Fibroblast of the aortic adventitia (primary cell): ENCODE data around the gene SYT17. TPM values are rescaled to one million over a fixed set of nuclear protein-coding genes. Genes with fewer than 3 reads are reported as not detected.

Experiments used
- DNase-seq: peaks from one replicate; pipeline ENCODE4 v3.0.0-alpha.2; 2010; ENCODE audit warnings: low read depth
- H3K4me3 ChIP-seq: 2 replicates; pipeline ENCODE4 v1.5.1; 2011; ENCODE audit warnings: low read depth, mild to moderate bottlenecking, control low read depth, low read length, moderate library complexity
- total RNA-seq: library from RNA; depleted of rRNA; stranded (reverse); fragments of >200 nt; gene quantifications from 2 replicates; pipeline ENCODE4 v1.2.3, GENCODE V29; 2012; ENCODE audit warnings: low replicate concordance
- TF ChIP-seq, protein P1 (sequence below): IDR thresholded peaks from 2 replicates; pipeline ENCODE4 v1.5.1; 2011; ENCODE audit warnings: mild to moderate bottlenecking, low read length, control low read depth, inconsistent platforms; ENCODE audit not compliant: insufficient read depth

SYT17 gene
- total RNA-seq, 1 donor, result under 0.01 TPM

DNA sequence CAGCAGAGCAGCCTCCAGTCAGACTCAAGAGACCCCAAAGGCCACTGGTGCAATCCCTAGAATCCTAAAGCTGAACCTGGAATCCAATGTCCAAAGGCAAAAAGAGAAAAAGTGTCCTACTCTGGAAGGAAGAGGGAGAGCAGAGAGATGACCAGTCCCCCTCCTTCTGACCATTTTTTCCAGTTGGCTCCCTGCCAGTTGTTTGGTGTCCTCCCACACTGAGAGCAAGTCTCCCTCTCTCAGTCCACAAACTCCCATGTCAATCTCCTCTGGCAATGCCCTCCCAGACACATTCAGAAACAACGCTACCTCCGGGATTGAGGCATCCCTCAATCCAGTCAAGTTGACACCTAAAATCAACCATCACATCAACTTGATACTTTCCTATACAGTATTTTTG, 113.2 kb downstream of the SYT17 start:
- no peak overlapping the region for H3K4me3 ChIP-seq
- DNase-seq, result no peak
- TF ChIP-seq, protein P1, sequence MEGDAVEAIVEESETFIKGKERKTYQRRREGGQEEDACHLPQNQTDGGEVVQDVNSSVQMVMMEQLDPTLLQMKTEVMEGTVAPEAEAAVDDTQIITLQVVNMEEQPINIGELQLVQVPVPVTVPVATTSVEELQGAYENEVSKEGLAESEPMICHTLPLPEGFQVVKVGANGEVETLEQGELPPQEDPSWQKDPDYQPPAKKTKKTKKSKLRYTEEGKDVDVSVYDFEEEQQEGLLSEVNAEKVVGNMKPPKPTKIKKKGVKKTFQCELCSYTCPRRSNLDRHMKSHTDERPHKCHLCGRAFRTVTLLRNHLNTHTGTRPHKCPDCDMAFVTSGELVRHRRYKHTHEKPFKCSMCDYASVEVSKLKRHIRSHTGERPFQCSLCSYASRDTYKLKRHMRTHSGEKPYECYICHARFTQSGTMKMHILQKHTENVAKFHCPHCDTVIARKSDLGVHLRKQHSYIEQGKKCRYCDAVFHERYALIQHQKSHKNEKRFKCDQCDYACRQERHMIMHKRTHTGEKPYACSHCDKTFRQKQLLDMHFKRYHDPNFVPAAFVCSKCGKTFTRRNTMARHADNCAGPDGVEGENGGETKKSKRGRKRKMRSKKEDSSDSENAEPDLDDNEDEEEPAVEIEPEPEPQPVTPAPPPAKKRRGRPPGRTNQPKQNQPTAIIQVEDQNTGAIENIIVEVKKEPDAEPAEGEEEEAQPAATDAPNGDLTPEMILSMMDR, result no peak

DNA sequence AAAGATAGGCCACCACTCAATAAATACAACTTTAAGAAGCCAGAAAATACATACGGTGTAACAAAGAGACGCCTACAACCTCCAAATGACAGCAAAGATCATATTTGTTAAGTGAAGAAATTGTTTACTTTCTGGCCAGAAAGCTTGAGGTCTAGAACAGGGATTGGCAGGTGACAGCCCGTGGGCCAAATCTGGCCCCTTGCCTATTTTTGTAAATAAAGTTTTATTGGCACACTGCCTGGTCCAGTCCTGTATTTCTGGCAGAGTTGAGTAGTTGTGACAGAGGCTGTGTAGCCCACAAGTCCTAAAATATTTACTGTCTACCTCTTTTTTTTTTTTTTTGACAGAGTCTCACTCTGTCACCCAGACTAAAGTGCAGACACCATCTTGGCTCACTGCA, 114.1 kb downstream of the SYT17 start:
- DNase-seq, result no peak
- TF ChIP-seq, protein P1, result no peak
- H3K4me3 ChIP-seq, result no peak overlapping the region

- TF ChIP-seq, protein P1, result no peak
- no peak for DNase-seq
- no peak overlapping the region for H3K4me3 ChIP-seq
Observed at GRCh38 chr16:19283637-19284036, 115.6 kb downstream of the SYT17 start.

DNA sequence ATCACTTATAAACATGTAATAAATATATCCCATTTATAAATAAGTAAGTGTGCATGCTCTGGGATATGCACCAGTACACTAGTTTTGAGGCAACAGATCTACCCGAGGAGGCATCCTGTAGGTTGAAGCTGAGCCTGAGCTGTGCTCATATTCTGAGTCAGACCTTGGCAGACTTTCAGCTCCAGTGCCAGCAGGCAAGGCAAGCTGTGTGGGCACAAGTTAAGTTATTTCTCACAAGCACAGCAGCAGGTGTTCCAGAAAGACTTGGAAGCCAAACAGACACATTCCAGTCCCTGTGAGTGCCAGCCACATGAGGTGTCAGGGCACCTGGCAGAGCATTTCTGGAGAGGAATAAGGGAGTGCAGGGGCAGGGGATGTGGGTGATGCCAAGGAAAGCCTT, 116.2 kb downstream of the SYT17 start:
- DNase-seq, result no peak
- TF ChIP-seq, protein P1, result no peak
- H3K4me3 ChIP-seq, result no peak overlapping the region

- DNase-seq, result no peak
- TF ChIP-seq, protein P1, result no peak
- no peak within 1 kb of the TSS for H3K4me3 ChIP-seq
Observed at GRCh38 chr16:19285431-19285830, 117.4 kb downstream of the SYT17 start, which contains the start of gene CLEC19A. Gene CLEC19A, plus strand, starts transcription at chr16:19285731. Its CDS starts 121 bp downstream, at chr16:19285852.

DNA sequence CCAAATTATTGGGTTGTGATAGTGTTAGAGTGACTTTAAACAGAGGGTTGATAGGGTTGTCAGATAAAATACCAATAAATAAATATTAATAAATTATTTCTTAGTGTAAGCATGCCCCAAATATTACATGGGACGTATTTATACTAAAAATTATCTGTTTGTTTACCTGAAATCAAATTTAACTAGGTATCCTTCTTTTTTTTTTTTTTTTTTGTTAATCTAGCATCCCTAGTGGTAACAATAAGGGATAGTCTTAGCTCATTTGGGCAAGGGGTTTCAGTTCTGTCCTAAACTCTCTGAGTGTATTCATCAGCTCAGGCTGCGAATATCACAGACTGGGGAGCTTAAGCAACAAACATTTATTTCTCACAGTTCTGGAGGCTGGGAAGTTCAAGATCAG, 118.8 kb downstream of the SYT17 start:
- no peak overlapping the region for H3K4me3 ChIP-seq
- TF ChIP-seq, protein P1, result no peak
- DNase-seq, result no peak

- TF ChIP-seq, protein P1, result no peak
- H3K4me3 ChIP-seq, result no peak overlapping the region
- DNase-seq, result no peak
Observed at GRCh38 chr16:19287241-19287640, 119.2 kb downstream of the SYT17 start.
